Measurements from ENCODE around the gene DIO1.

The DIO1 gene

GRCh38 chr1:53943490-53944043 is 49.6 kb downstream of the DIO1 start:
- no peak overlapping the region for H3K4me3 ChIP-seq (ENCODE audit: insufficient read length, low read depth)
- H3K27me3 ChIP-seq (ENCODE audit: insufficient read depth, insufficient read length), result no peaks in the 10 kb centered on the region
- H3K36me3 ChIP-seq (ENCODE audit: insufficient read depth, insufficient read length, low read length), result peaks cover 30% of the 10 kb centered on the region
- H3K4me1 ChIP-seq (ENCODE audit: insufficient read depth, insufficient read length), result no peaks in the 10 kb centered on the region
- no peak for DNase-seq (ENCODE audit: low read depth, low spot score)
- TF ChIP-seq SUZ12 (IDR thresholded peaks at IDR 0.05; ENCODE audit: extremely low read depth, insufficient read depth, insufficient read length) (no peak), ZNF274 (IDR thresholded peaks at IDR 0.05; ENCODE audit: low read depth, low read length) (no peak), YY1 (IDR thresholded peaks at IDR 0.05; ENCODE audit: insufficient read depth, insufficient read length) (no peak)
- H3K9ac ChIP-seq (ENCODE audit: insufficient read length, low read depth), result no peak overlapping the region
- H3K9me3 ChIP-seq (ENCODE audit: insufficient read depth, low read length), result no peaks in the 10 kb centered on the region

- DNase-seq (ENCODE audit: low read depth, low spot score), result no peak
These were observed 50.6 kb downstream of the DIO1 start for GRCh38 chr1:53944469-53945182.

DNA sequence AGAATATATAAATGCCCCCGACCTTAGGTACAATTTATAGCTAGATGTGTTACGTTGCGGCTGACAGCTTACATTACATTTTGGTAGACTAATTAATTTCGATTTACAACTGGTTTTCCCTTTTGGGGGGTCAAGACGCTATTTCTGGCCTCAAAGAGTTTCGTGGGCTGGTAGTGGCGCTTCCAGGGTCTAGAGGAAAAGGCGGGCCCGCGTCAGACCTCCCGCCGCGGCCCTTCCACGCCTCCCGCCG is 51.1 kb downstream of the DIO1 start:
- TF ChIP-seq SUZ12 (IDR thresholded peaks at IDR 0.05; ENCODE audit: extremely low read depth, insufficient read depth, insufficient read length) (no peak), YY1 (IDR thresholded peaks at IDR 0.05; ENCODE audit: insufficient read depth, insufficient read length) (no peak), ZNF274 (IDR thresholded peaks at IDR 0.05; ENCODE audit: low read depth, low read length) (no peak)
- H3K4me3 ChIP-seq (ENCODE audit: insufficient read length, low read depth), result peak overlapping the region; percentile 88
- no peaks in the 10 kb centered on the region for H3K9me3 ChIP-seq (ENCODE audit: insufficient read depth, low read length)
- no peaks in the 10 kb centered on the region for H3K27me3 ChIP-seq (ENCODE audit: insufficient read depth, insufficient read length)
- H3K4me1 ChIP-seq (ENCODE audit: insufficient read depth, insufficient read length), result no peaks in the 10 kb centered on the region
- H3K36me3 ChIP-seq (ENCODE audit: insufficient read depth, insufficient read length, low read length), result peaks cover 25% of the 10 kb centered on the region
- DNase-seq (ENCODE audit: low read depth, low spot score), result no peak
- H3K9ac ChIP-seq (ENCODE audit: insufficient read length, low read depth), result peak overlapping the region; percentile 84

More at GRCh38 chr1:53944469-53945182, 50.6 kb downstream of the DIO1 start:
- Histone ChIP-seq H3K9me3 (ENCODE audit: insufficient read depth, low read length) (no peaks in the 10 kb centered on the region), H3K4me1 (ENCODE audit: insufficient read depth, insufficient read length) (no peaks in the 10 kb centered on the region), H3K27me3 (ENCODE audit: insufficient read depth, insufficient read length) (no peaks in the 10 kb centered on the region), H3K36me3 (ENCODE audit: insufficient read depth, insufficient read length, low read length) (peaks cover 27% of the 10 kb centered on the region), H3K4me3 (ENCODE audit: insufficient read length, low read depth) (peak overlapping the region; percentile 88), H3K9ac (ENCODE audit: insufficient read length, low read depth) (peak overlapping the region; percentile 84)
- TF ChIP-seq SUZ12 (IDR thresholded peaks at IDR 0.05; ENCODE audit: extremely low read depth, insufficient read depth, insufficient read length) (no peak), YY1 (IDR thresholded peaks at IDR 0.05; ENCODE audit: insufficient read depth, insufficient read length) (no peak), ZNF274 (IDR thresholded peaks at IDR 0.05; ENCODE audit: low read depth, low read length) (no peak)

- no peaks in the 10 kb centered on the region for H3K4me1 ChIP-seq (ENCODE audit: insufficient read depth, insufficient read length)
- H3K9me3 ChIP-seq (ENCODE audit: insufficient read depth, low read length), result no peaks in the 10 kb centered on the region
- peak; percentile 95 for DNase-seq (ENCODE audit: low read depth, low spot score)
- H3K4me3 ChIP-seq (ENCODE audit: insufficient read length, low read depth), result peak within 1 kb of the TSS; percentile 88
- H3K36me3 ChIP-seq (ENCODE audit: insufficient read depth, insufficient read length, low read length), result peaks cover 28% of the 10 kb centered on the region
- H3K27me3 ChIP-seq (ENCODE audit: insufficient read depth, insufficient read length), result no peaks in the 10 kb centered on the region
- peak within 1 kb of the TSS; percentile 84 for H3K9ac ChIP-seq (ENCODE audit: insufficient read length, low read depth)
- no peak for TF ChIP-seq SUZ12 (IDR thresholded peaks at IDR 0.05; ENCODE audit: extremely low read depth, insufficient read depth, insufficient read length)
- no peak for TF ChIP-seq ZNF274 (IDR thresholded peaks at IDR 0.05; ENCODE audit: low read depth, low read length)
- TF ChIP-seq YY1 (IDR thresholded peaks at IDR 0.05; ENCODE audit: insufficient read depth, insufficient read length), result no peak
These were observed 51.7 kb downstream of the DIO1 start, which contains the start of gene IFT25 for GRCh38 chr1:53945433-53946251. IFT25 (minus strand) TSS chr1:53945699; CDS start chr1:53940082, 5,617 bp downstream.

DNA sequence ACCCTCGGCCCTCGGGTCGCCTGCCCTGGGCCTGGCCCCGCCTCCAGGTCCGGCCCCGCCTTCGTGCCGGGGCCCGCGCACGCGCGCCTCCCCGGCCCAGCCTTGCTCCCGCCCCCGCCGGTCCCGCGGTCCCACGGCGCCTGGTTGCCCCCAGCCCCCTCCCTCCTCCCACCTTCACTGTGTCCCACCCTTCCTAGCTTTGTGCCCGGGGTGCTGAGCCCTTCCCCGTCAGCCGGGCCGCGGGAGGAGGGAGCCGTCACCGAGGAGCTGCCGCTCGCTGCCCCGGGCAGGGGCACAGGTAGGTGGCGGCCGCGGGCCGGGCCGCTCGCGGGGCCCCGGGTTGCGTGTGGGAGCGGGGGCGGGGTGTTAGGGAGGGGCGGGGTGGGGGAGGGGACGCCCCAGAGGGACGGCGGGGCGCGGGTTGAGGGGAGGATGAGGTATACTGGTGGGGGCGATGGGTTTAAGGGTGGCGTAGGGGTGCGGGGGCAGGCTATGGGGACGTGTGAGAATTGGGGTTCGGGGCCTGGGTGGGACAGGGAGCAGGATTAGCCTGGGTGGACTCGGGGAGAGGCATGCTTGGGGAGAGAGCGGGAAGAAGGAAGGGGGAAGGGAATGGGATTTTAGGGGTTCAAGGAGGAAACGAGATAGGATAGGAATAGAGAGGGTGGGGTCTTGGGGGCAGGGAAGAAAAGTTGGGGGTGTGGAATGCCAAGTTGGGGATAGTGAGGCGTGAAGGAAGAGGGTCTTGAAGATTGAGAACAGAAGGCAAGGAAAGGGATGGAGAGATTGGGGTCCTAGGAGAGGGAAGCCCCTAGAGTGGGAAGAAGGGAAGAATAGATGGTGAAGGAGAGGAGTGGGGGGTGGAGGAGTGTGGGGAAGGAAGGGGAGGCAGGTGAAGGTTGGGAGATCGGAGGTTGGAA is 52.5 kb downstream of the DIO1 start, which contains the start of gene LRRC42:
TSS of gene LRRC42 (plus strand) at position 99 of the 920 bp plus-strand sequence. CDS start 5,650 bp downstream, outside the sequence.
- H3K4me1 ChIP-seq (ENCODE audit: insufficient read depth, insufficient read length), result no peaks in the 10 kb centered on the region
- no peaks in the 10 kb centered on the region for H3K27me3 ChIP-seq (ENCODE audit: insufficient read depth, insufficient read length)
- peaks cover 35% of the 10 kb centered on the region for H3K36me3 ChIP-seq (ENCODE audit: insufficient read depth, insufficient read length, low read length)
- DNase-seq (ENCODE audit: low read depth, low spot score), result no peak
- H3K9me3 ChIP-seq (ENCODE audit: insufficient read depth, low read length), result no peaks in the 10 kb centered on the region
- peak within 1 kb of the TSS; percentile 84 for H3K9ac ChIP-seq (ENCODE audit: insufficient read length, low read depth)
- no peak for TF ChIP-seq ZNF274 (IDR thresholded peaks at IDR 0.05; ENCODE audit: low read depth, low read length)
- TF ChIP-seq YY1 (IDR thresholded peaks at IDR 0.05; ENCODE audit: insufficient read depth, insufficient read length), result no peak
- TF ChIP-seq SUZ12 (IDR thresholded peaks at IDR 0.05; ENCODE audit: extremely low read depth, insufficient read depth, insufficient read length), result no peak
- H3K4me3 ChIP-seq (ENCODE audit: insufficient read length, low read depth), result peak within 1 kb of the TSS; percentile 88

GRCh38 chr1:53947172-53947907 is 53.4 kb downstream of the DIO1 start:
- Histone ChIP-seq H3K4me3 (ENCODE audit: insufficient read length, low read depth) (peak overlapping the region; percentile 53), H3K9ac (ENCODE audit: insufficient read length, low read depth) (peak overlapping the region; percentile 77), H3K9me3 (ENCODE audit: insufficient read depth, low read length) (no peaks in the 10 kb centered on the region), H3K36me3 (ENCODE audit: insufficient read depth, insufficient read length, low read length) (peaks cover 43% of the 10 kb centered on the region), H3K27me3 (ENCODE audit: insufficient read depth, insufficient read length) (no peaks in the 10 kb centered on the region), H3K4me1 (ENCODE audit: insufficient read depth, insufficient read length) (no peaks in the 10 kb centered on the region)
- DNase-seq (ENCODE audit: low read depth, low spot score), result no peak
- TF ChIP-seq YY1 (IDR thresholded peaks at IDR 0.05; ENCODE audit: insufficient read depth, insufficient read length) (no peak), SUZ12 (IDR thresholded peaks at IDR 0.05; ENCODE audit: extremely low read depth, insufficient read depth, insufficient read length) (no peak), ZNF274 (IDR thresholded peaks at IDR 0.05; ENCODE audit: low read depth, low read length) (no peak)

Measured in NT2/D1 (cell line).